SKM-1 (cell line): ENCODE results near the gene NR5A2.

Experiments used
- DNase-seq: peaks from one replicate; lab custom pipeline; 2025; ENCODE audit not compliant: unreplicated experiment; lab: John Stamatoyannopoulos, UW

The NR5A2 gene

DNA sequence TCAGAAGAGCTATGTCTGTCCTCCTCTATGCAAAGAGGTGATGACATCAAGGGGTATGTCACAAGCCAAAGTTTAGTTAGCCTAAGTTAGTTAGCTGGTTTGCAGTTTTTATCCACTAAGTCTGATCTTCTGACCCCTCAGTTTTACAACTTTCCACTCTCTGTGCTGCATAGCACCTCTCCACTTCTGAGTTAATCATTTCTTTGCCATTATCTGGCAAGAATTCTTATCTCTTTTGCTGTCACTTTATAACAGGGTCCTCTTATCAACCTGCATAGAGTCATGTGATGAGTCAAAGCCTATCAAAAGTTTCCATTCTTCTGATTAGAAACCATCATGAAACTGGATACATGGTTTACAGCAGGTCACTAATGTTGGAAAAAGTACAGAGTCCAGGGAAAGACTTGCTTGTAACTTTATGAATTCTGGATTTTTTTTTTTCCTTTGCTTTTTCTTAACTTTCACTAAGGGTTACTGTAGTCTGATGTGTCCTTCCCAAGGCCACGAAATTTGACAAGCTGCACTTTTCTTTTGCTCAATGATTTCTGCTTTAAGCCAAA is at the start of gene NR5A2:
TSS of gene NR5A2 (plus strand) at position 447 of the 560 bp plus-strand sequence. CDS start 138 bp downstream, outside the sequence.
- no peak for DNase-seq

DNA sequence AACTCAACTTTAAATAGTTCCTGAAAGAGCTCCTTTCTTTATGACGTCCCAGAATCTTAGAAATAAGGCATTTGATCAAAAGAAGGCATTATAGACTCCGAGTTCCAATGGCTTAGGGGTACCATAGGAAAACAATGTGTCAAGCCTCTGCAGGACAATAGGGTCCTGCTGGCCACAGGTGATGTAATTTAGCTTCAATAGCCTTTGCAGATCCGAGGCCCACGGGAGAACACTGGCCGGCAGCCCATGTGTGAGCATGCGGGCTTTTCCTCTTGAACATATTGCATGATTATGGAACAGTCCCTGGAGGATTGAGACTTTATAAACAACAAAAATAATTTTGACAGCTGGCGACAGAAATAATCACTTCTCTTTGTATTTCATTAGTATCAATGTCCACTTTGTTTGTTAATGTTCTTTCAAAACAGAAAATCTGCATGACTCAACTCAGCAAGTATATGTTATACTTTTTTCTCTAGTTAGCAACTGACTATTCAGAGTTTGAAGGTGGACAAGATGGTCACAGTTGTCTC is 49.0 kb upstream of the NR5A2 start:
- no peak for DNase-seq

DNA sequence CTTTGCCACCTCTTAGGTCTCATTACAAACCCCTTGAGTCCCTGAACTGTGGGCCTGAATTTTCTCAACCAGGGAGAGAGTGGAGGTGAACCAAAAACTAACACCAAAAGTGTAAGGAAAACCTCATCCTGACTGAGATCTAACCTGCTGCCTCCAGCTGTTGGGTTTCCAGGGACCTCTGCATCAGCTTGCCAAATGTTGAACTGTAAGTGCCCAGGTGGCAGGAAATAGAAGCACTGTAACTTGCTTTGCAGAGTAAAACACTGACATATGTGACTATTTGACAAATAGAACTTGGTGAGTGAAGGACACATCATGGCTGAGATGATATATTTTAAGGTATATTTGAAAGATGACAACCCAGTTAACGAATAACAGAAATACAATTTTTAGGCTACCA is 48.4 kb upstream of the NR5A2 start:
- DNase-seq: no peak

DNA sequence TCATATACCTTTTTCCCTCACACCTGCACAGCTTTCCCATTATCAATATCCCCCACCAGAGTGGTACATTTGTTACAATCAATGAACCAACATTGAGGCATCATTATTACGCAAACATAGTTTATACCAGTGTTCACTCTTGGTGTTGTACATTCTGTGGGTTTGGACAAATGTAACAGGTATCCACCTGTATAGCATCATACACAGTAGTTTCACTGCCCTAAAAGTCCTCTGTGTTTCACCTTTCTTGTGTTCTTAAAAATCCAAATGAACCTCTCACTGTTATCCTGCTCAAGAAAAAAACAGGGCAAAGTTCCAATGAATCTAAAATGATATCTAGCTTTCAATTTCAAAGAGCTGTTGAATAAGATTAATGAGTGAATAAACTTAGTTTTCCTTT is 45.9 kb upstream of the NR5A2 start:
- DNase-seq: no peak

DNA sequence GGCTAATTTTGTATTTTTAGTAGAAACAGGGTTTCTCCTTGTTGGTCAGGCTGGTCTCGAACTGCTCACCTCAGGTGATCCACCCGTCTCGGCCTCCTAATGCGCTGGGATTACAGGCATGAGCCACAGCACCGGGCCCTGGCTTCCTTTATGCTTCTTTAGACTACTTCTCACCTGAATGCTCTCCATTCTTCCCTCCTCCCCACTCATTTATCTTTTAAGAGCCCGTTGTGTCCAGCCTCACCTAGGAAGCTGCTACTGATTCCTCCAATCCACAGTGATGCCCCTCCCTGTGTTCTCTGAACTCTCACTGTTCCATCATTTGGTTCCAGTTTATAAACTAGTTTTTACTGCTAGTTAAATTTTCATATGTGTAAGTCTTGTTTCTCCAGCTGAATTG is 44.9 kb upstream of the NR5A2 start:
- DNase-seq: no peak

DNA sequence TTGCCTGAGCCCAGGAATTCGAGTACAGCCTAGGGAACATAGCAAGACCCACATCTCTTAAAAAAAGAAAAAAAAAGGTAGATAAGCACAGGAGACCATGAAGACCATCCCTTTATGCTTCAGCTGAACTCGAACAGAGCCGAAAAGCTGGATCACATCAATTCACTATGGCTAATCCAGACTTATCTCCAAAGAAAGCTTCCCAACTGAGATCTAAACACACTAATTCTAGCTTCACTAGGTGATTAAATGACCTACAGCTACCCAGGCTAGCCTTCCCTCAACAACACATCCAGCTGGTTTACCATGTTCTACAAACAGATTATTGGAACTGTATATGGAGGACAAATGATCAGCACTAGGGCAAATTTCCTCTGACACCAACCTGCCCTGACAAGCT is 44.0 kb upstream of the NR5A2 start:
- no peak for DNase-seq

DNA sequence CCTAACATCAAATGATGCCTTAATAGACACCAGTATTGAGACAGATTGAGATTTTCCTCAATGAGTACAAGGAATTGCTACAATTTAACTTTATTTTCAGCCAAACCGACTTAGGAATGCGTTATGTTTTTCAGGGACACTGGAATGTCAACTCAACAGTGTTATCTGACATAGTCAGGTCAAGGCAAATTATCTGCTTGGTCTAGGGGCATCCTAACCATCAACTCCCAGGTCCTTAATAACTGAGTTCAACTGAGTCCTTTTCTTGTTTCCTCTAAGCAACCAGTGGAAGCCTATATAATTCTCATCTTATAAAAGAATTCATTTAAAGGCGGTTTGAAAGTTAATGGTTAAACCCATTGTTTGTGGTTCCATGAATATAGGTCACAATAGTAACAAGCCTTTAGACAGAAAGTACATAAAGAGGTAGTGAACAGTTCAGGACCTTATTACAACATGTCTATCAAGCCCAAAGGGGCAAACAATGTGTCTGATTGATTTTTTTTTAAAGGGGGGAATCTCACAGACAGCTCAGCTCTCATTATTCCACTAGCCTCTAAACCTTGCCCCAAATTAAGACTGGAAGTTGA is 32.3 kb upstream of the NR5A2 start:
- no peak for DNase-seq

DNA sequence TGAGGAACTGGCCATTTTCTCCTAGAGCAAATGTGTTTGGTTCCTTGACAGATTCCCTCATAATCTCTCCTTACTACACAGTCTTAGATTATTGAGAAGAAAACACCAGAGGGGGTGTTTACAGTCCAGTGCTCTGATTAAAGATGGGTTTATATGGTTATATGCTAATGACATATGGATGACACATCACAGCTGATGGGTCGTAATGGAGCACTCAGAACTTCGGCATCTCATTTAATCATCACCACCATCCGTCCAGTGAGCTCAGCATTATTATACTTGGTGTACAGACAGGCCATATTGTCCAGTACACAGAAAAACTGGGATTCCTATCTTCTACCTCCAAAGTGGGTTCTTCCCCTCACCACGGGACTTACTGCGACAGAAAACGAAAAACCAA is 22.3 kb upstream of the NR5A2 start:
- DNase-seq: no peak

DNA sequence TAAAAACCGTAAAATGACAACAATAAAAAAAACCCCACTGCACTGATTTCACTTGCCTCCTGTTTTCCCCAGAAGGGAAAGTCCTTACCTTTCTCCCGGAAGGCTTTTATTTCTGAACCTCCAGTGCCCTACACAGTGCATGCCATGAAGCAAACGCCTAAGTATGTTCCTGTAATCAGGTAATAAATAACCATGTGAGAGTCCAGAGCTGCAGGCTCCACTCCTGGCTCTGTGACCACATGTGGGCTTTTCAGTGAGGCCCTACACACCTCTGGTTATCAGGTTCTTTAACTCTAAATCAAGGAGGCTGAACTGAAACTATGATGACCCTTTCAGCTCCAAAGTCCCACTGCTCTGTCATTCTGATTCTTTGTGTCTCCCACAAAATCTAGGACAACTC is 20.8 kb upstream of the NR5A2 start:
- DNase-seq: no peak

DNA sequence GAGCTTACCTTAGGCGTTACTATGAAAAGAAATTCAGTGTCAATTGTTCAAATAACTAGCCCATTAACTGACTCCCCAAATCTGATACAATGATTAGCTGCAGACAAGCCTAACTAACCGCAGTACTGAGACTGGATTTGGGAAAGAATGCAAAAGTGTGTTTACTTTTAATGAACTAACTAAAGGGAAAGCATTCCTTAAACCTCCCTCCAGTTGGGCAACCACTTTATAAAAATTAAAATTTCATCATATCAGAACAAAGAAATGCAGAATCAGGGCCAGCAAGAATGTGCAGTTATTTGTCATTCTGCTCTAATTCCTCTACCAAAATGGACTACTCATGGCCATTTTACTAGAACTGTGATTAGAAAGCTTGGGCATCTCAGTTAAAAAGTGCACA is 11.7 kb upstream of the NR5A2 start:
- no peak for DNase-seq

DNA sequence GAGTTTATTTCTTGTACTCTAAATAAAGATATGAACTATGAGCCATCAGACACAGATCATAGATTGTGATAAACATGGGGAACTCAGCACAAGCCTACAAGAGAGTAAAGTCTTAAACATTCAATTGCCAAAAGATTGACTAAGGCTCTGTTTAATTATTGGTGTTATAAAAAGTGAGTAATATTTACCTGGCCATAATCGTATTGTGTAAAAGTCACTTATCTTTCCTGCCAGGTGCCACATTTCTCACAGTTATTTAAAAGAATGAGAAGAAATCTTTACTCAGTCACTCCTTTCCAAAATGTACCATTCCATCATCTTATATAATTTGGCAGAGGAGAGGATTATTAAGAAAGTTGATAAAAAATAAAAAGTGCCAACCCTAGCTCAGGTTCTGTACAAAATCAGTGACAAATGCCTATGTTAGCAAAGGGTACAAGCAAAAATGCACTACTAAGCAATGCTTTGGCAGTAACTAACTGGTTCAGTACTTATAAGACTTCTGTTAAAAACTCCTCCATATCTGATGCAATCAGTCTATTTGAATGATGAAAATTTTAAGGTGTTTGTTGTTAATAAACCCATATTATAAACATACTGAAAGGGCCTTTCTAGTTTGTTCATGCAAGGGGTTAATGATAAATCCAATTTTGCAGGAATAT is 5.8 kb upstream of the NR5A2 start:
- no peak for DNase-seq

DNA sequence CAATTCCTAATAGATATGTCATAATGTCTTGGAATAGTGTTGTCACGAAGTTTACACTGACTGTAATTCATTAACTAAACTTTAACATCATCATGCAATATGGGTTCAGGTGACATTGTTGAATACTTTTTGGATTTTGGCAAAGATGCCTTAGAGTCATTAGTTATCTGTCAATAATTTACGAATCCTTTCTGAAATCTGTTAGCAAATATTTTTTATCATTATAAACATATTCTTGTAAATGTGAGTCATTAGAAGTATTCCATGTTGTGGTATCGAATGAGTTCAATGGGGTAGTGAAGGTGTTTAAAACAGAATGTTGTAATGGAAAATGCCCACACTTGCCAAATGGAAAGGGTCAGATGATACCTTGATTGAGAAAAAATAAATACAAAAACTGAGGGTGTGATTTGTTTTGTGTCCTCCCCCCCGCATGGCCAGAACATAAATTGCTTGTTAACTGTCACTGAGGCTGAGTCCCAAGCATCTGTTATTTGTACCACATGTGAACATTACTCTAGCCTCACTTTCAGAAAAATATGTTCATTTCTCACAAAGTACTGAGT is 5.2 kb upstream of the NR5A2 start:
- DNase-seq: no peak

DNA sequence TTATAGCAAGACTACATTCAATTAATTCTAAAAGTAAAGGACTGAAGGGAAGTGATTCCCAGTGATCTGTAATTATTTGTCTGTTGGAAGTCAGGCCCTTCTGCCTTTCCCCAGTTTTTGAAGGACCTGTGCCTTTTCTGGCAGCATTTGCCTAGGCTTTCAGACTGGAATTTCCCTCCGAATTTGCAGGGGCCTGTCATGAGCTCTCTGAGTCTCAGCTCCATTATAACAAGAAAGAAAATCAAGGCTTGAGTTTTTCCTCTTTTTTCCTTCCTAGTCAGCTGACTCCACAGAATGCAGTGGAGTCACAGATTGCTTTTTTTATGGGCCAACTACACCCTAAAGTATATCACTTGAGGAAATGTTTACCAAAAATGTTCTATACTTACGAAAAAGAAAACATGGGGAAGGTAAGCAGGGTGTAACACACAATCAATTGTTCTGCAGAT is 1.1 kb downstream of the NR5A2 start:
- DNase-seq: no peak

DNA sequence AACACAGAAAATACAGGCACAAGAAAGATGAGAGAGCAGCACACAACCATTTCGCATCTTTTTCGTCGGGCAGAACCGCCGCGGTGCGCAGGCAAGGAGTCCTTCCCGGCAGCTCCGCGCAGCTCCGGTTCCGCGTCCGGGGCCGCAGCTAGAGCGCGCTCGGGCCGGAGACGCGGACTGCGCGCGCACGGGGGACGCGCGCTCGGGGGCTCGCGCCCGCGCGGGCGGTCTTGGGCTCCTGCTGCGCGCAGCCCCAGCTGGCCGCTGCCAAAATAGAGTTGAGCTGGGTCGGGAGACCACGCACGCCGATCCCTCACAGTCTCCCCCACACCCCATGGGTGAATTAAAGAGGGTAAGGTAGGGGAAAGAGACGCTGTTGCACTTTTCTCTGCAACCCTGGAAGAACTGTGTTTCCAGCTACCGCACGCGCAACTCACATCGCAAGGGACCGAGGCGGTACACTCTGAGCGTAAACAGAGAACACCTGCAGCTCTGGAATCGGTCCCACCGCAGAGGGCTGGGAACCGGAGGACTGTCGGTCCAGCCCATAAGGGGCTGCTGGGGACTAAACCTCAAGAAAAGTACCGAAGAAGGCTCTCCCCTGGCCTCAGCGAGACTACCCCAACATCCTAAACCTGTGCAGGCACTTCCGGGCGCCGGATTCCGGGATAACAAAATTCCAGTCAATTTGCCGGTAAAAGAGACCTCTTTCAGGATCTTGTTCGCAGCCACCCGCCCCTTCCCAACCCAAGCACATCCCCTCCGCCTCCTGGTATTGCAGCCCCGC is 1.7 kb downstream of the NR5A2 start:
- no peak for DNase-seq

DNA sequence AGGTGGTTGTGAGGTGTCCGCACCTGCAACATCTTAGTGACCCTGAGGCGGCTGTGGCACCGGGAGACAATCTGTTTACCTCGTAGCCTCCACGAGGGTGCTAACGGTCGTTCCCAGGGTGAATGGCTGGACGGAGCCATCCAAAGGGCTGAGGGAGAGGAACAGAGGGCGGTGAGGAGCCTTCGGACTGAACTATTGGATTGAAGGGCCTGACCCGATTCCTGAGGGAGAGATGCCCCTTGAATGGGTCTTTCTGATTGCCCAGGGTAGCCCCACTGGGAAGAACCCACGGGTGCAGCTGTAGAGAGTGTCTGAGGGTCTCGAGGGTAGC is 2.3 kb downstream of the NR5A2 start:
- no peak for DNase-seq

DNA sequence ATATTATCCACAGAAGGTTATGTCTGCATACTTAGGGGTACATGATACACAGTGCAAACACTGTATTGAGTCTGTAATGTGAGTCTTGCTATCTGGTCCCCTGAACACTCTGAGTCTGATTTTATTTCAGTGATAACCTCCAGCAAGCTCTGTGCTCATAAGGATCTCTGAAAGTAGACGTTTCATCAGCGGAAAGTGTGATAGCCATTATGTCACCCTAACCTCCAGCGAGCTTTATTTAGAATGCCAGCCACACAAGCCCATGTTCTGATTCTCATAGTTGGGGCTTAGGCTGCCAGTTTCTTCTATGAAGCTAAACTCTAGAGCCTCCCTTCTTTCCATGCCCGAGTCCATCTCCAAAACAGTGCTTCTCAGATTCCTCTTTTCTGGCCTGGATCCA is 3.3 kb downstream of the NR5A2 start:
- DNase-seq: no peak

DNA sequence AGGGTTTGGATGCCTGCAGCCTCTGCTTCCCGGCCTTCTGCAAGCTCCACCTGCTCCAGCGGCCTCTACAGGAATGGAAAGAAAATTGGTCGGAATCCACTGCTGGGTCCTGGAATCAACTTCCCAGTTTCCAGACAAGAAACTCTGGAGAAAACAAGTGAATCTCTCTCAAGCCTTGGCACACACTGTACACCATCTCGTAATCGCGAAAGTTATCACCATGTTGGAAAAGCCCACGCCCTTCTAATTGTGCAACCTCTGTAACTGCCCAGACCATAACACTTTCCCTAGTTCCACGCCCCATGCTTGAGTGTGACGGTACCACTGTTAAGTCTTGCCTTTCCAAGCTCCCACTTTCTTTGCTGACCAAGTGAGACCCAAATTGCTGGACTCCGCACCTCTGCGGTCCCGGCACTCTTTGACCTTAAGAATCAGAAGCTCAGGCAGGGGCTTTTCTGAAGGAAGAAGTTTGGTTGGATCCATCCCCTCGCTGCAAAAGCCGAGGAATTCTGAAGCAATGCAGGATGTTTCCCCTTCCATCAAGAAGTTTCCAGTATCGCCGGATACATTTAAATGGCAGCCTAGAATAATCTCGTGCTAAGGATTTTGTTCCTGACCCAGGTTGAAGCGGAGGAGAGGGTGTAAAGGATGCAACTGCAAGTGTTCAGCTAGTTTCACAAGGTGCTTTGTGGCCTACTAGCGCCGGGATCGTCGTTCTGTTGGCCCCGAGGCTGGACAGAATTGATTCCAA is 6.2 kb downstream of the NR5A2 start:
- no peak for DNase-seq

DNA sequence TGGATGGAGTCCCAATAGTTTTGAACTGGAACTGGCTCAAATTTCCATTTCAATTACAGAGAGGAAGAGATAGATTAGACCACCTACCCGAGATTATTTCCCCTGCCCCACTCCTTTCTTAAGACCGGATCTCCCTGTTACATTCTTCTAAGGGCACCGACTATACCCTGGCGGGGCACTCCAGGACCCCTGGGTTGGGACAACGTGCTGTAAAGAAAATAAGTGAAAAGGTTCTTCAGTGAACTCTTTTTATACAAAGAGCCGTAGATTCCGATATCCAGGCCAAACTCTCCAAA is 6.7 kb downstream of the NR5A2 start:
- DNase-seq: no peak

DNA sequence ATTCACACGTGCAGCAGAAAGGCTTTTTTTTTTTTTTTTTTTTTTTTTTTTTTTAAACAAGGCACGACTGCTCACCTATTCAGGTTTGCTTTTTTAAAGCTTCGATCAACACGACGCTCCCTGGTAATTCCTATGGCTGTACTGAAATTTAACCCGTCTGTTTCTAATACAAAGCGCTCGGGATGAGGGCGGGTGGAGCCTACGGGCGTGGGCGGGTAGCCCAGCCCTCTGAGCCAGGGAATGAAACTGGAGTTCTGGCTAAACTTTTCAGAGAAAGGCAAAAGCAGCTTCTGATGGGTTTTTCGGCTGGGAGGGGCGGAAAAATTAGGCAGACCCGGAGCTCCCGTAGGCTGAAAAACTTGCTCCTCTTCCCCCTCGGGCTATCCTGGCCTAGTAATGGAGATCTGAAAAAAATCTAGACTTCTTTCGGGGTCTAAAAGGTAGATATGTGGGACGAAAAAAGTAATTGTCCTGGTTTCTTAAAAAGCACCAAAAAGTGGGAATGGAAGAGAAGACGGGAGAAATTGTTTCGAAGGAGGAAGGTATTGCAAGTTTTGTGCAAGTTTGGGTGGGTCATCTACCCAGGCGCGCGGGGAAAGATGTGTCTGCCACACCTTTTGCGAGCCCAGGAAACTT is 7.4 kb downstream of the NR5A2 start:
- DNase-seq: no peak

DNA sequence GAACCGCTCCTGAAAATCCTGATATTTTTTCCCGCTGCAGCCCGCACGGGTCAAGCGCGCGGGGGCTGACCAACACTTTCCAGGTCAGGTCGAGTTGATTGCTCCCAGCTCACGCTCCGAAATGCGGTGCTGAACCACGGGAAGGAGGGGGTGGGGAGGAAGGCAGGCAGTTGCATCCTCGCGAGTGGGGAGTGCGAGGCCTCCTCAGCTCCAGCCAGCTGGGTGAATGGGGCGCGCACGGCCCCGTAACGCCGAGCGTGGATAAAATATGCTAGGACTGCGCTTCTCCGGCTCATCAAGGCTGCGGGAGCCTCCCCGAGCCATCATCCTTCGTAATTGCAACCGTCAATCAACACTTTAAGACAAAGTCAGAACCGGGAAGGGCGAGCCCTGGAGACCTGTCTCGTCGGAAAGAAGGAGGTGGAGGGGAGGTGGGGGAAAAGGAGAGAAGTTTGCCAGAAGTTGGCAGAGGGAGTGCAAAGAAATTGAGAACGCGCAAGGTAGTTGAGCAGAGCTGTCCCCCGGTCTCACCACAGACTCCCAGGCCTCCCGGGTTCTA is 8.0 kb downstream of the NR5A2 start:
- no peak for DNase-seq
